GM19351 (cell line): ENCODE results near the gene FBXL13.

Experiments used
- ATAC-seq: cut with Tn5 transposase; IDR thresholded peaks from one replicate; pipeline ENCODE4 v1.9.1; 2021; ENCODE audit warnings: mild to moderate bottlenecking, moderate library complexity; ENCODE audit not compliant: unreplicated experiment

The FBXL13 gene

GRCh38 chr7:102943423-102944169, 131.0 kb downstream of the FBXL13 start:
- ATAC-seq, result peak; percentile 68

DNA sequence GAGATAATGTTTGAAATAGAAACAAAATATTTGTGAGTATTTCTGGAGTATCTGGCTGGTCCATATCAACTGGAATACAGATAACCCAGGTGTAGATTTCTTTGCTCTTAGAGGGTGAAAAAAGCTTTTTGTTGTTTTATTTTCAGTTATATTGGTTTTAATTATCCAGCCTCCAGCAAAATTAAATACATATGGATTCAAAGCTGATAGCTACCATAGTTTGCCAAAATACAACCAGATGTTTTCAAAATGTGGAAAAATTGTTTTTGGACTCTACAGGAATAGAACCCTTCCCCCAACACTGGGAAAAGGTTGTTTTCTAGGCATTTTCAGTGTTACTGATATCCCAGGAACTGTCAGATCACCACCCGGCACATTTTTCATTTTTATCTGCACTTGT, 131.7 kb downstream of the FBXL13 start:
- ATAC-seq, result no peak

DNA sequence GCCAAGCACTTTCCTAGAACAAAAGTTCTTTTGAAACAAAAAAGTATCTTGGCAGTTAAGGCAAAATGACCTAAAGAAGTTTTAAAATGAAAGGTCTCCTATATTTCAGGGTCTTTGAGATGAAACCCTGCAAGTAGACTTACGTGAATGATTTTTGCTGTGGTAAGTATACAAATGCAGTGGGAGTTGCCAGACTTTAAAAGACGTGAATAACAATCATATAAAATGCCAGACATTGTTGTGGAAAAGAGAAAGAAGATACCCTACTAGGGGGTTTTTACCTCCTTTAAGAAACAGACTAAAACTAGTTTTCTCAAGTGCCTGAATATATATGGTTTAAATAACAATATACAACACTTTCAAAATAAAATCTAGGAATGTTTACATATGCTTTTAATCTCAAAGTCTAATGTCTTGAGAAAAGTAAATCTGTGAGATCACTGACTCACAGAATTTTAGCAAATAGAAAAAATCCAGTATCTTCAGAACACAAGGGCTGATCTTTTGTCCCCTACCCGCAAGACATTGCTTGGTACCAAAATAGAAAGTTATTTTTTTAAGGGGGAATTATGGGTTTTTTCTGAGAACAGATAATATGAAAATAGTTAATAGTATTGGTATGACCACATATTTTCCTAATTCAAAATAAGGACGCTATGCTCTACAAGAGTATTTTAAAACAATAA, 132.3 kb downstream of the FBXL13 start:
- ATAC-seq, result no peak

GRCh38 chr7:102938679-102939078, 135.9 kb downstream of the FBXL13 start:
- ATAC-seq, result no peak

DNA sequence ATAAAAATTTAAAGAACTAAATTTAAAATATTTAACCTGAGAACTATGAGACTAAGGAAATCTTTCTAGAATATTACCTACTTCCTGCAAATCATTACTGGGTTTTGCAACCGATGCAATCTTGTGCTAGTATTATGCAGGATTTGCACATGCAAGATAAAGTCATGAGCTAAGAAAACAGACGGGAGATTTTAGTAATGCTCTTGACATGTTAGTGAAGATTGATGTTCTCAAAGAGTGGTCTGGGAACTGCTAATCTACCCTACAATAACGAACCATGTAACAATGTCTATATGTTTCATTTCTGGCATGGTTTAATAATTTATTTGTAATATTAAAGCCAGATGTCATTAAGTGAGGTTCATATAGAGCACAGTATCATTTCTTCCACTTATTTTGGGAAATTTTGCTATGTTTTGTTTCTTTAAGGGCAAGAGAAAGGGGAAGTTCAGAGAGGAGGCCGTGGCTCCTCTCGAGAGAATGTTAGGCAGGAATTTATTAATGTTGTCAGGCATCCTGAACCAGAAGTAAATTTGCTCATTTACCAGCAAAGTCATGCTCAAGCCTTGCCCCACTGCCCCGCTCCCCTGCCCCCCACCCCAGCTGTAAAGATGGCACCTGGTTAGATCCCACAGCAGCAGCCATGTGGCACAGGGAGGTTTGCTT, 139.0 kb downstream of the FBXL13 start:
- ATAC-seq, result no peak

DNA sequence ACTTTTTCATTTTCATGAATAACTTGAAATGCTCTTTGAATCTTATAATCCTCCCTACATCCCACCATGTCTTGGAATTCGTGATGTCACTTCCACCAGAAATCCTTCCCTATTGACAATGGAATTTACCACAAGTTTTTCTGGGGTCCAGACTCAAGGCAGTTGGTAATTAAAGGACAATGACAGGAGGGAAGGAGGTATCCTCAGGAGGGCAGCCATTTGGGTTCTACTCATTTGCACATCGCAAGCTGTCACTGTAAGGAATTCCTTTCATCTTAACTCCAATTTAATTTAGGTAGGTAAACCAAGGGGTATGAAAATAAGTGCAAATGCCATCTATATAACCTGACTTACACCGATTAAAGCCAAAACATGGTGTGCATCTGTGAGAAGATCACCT, 139.9 kb downstream of the FBXL13 start:
- ATAC-seq, result no peak

GRCh38 chr7:102934239-102934638, 140.4 kb downstream of the FBXL13 start:
- ATAC-seq, result no peak

DNA sequence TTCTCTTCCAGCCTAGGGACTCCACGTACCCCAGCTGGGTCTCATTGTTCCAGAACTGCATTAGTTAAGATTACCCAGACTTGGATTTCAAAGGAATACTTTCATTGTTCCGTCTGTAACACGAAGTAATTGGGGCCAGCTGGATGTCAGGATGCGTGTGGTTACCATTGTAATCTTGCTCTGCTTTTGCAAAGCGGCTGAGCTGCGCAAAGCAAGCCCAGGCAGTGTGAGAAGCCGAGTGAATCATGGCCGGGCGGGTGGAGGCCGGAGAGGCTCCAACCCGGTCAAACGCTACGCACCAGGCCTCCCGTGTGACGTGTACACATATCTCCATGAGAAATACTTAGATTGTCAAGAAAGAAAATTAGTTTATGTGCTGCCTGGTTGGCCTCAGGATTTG, 140.8 kb downstream of the FBXL13 start:
- ATAC-seq, result no peak

DNA sequence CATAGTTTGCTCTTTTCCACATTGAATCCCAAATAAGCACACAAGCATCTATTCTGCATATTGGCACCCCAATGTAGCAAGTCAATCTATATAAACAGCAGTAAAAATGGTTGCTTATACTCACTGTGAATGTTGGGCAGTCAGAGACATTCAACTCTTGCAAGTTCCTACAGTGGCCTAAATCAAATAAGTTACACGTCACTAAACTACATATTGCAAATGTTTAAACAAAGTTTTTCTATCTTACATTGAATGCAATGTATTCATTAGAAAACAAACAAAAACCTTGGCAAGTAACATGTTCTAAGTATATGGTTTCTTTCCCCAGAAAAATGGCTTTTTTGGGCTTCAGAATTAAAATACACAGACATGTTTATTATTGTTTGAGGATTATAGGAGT, 142.8 kb downstream of the FBXL13 start:
- ATAC-seq, result no peak

- ATAC-seq, result no peak
These were observed 147.2 kb downstream of the FBXL13 start for GRCh38 chr7:102927312-102927933.

DNA sequence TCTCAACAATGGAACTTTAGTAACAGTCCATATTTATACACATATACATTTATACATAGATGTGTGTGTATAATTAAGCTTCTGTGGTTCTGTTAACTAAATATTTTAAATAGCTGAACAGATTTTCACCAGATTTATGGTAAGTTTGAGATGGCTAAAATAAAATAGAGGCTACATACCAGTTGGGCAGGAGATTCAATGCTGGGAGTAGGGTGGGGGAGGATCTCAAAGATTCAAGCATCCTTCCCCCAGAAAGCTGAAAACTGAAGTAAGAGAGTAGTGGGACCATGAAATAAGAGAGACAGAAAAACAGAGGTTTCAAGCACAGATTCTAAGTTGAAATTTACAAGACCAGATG, 147.8 kb downstream of the FBXL13 start:
- ATAC-seq, result no peak

DNA sequence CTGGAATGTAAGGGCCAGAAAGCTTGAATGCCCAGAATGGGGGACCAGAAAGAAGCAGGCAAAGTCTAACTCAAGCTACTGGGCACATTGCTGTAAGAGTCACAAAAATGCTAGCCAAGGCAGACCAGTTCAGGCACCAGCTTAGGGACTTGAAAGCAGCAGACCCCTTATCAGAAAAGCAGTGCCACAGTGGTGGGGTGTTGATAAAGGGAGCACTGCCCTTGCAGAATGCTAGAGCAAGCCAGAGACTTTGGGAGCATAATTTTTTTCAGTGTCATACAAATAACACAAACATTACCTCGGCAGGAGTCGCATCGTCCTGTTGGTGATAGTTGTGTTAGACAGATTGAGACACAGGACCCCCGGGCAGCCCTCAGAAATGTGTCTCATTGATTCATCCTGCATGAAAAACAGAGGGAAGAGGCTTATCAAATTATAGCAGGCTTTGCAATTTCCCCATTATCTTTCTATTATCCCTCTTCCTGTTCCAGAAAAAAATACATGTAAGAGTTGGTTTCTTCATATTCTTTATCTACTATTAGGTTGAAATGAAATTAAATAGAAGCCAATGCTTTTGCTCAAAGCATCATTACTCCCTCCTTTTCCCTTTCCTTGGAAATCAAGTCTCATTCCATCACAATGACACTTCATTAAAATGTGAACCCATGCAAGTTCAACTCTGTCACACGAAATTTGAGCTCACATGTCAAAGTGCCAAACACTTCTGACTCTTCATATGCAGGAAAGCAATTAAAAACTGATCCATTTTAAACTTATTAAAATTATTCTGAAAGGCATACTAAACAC, 148.4 kb downstream of the FBXL13 start:
- ATAC-seq, result no peak

DNA sequence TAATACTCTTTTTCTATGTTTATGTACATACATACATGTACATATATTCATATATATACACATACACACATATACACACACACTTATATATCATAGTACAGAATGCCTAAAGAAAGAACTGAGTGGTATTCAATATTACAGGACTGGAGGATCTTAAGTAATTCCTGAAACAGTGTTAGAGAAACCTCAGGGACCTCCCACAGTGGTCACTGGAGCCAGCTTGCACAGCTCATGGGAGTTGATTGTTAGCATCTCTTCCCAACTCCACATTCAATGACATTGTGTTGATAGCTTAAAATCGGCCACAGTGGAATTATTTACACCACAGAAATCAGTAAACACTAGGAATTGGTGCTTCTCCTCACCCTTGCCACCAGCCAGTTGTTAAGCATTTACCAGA, 155.8 kb downstream of the FBXL13 start:
- ATAC-seq, result no peak

GRCh38 chr7:102917436-102918353, 156.9 kb downstream of the FBXL13 start:
- ATAC-seq, result no peak

DNA sequence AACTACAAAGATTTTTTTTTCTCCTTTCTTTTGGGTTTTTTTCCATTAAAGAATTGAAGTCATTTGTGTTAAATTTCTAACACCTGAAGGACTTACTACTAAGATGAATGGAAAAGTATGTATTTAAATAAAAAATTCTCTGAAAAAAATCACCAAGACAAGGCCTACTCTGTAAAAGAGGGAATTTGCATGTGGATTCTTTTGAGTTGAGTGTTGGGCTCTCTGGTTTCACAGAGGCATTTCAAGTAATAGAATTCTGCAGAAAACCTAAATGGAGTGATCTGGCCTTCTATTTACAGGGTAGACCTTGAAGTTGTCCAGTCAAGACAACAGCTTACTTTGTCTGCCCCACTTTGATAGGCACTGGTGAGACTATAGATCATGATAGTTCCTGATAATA, 157.7 kb downstream of the FBXL13 start:
- ATAC-seq, result no peak

GRCh38 chr7:102916426-102916825, 158.2 kb downstream of the FBXL13 start:
- no peak for ATAC-seq

- no peak for ATAC-seq
These were observed 160.0 kb downstream of the FBXL13 start for GRCh38 chr7:102914585-102914984.

DNA sequence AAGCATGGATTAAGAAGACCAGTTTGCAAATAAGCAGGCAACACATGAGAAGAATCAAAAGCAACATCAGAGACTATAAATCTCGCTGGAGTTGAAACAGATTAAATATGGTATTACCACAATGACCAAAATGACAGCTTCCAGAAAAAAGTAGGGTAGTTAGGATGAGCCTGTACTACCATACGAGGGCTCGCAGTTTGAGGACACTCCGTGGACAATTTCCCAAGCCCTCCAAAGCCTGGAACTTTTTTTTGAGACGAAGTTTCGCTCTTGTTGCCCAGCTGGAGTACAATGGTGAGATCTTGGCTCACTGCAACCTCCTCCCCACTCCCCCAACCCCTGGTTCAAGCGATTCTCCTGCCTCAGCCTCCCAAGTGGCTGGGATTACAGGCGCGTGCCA, 160.8 kb downstream of the FBXL13 start:
- no peak for ATAC-seq

DNA sequence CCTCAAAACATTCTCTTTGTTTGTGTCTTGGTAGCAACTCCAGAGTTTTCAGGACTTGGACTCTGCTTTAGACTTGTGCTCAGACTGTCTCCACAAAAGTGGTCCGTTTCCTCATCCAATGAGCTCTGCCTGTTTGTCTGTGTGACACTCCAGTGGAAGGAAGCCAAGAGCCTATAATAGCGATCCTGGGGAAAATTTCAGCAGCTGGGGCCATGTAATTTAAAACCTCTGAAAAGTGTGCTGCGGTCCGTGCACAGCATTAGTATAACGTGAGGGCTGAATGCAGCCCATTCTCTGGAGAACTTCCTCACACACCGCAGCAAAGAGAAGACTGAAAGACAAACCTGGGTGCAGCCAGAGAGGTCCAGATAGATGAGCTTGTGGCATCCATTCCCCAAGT, 161.9 kb downstream of the FBXL13 start, which contains the start of gene LRRC17:
LRRC17 (plus strand) TSS at position 259 of the 400 bp plus-strand sequence. CDS start 20,914 bp downstream, outside the sequence.
- no peak for ATAC-seq

- no peak for ATAC-seq
These were observed 165.9 kb downstream of the FBXL13 start for GRCh38 chr7:102908676-102909075.
